Adipocyte (in vitro differentiated cells): Measurements from ENCODE around the gene SUPT3H.
"Not testable (repeated sequence)": the region's sequence is repeated elsewhere in the genome, so short reads cannot be mapped to it uniquely, and the experiment has no call there.

Source experiments
- DNase-seq: peaks from one replicate; pipeline ENCODE4 v3.0.0-alpha.2; 2015; ENCODE audit warnings: low read depth
- H3K27me3 ChIP-seq: replicated peaks from 2 replicates; pipeline ENCODE4 v1.7.0; 2013; ENCODE audit warnings: mild to moderate bottlenecking, low read length, moderate library complexity; ENCODE audit not compliant: control insufficient read depth, insufficient read depth
- H3K36me3 ChIP-seq: 2 replicates; pipeline ENCODE4 v1.7.0; 2013; ENCODE audit warnings: low read length, mild to moderate bottlenecking, moderate library complexity; ENCODE audit not compliant: control insufficient read depth, insufficient read depth, severe bottlenecking
- H3K4me1 ChIP-seq: 2 replicates; pipeline ENCODE4 v1.7.0; 2013; ENCODE audit warnings: mild to moderate bottlenecking, low read length, moderate library complexity; ENCODE audit not compliant: control insufficient read depth, insufficient read depth
- H3K4me3 ChIP-seq: 2 replicates; pipeline ENCODE4 v1.7.0; 2013; ENCODE audit warnings: mild to moderate bottlenecking, low read length, moderate library complexity
- H3K9ac ChIP-seq: 2 replicates; pipeline ENCODE4 v1.7.0; 2013; ENCODE audit warnings: mild to moderate bottlenecking, low read length, moderate library complexity
- H3K9me3 ChIP-seq: 2 replicates; pipeline ENCODE4 v1.7.0; 2013; ENCODE audit warnings: mild to moderate bottlenecking, low read length, moderate library complexity; ENCODE audit not compliant: control insufficient read depth

The SUPT3H gene

DNA sequence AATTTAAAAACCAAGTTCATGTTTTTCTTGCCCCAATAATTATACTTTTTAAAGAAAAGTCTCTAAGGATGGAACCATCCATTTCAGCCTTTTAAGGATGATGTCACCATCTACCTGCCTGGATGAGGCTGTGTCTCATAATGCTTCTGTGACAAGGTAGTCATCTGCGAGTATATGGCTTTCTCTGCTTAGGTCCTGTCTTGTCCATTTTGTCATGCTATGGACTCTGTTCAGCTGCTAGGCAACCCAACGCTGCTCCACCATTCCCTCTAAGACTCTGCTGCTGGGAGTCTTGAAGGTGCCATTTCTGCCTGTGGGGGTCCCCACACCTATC is 509.4 kb downstream of the SUPT3H start:
- Histone ChIP-seq H3K4me3 (no peak overlapping the region), H3K9me3 (peaks cover 12% of the 10 kb centered on the region), H3K9ac (no peak overlapping the region), H3K4me1 (no peaks in the 10 kb centered on the region), H3K27me3 (no peaks in the 10 kb centered on the region), H3K36me3 (no peaks in the 10 kb centered on the region)
- DNase-seq: no peak

DNA sequence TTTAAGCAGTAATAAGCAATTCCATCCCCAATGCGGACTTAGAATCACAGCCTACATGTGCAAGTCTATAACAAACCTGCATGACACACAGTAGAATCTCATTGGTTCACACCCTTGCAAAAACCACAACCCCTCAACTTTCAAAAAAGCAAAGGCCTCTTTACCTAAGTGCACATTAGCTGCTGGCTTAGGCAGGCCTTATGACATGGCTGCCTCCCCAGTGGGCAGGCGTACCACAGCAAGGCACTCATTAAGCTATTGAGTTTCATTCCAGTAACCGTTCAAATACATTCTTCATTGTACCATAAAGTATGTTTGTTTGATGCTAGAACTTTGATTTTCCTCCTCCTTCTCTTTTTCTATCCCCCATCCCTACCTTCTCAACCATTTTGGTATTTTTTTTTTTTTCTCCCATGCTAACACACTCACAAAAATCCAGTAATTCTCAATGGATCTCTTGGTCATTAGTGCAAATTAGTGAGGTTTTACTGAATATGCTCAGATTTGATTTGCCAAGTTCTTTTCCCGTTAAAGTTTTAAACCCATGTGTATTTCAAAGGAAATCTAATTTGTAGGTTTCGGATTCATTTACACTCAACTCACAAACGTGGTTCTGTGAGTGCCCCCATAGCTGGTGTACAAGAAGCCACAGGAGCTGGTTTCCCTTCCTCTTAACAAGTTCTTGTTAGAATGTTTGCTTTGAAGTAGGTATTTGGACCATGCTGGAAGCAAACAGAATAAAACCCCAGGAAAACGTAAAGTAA is 510.0 kb downstream of the SUPT3H start:
- Histone ChIP-seq H3K9me3 (peaks cover 12% of the 10 kb centered on the region), H3K9ac (no peak overlapping the region), H3K27me3 (no peaks in the 10 kb centered on the region), H3K4me3 (no peak overlapping the region), H3K4me1 (no peaks in the 10 kb centered on the region), H3K36me3 (no peaks in the 10 kb centered on the region)
- no peak for DNase-seq

DNA sequence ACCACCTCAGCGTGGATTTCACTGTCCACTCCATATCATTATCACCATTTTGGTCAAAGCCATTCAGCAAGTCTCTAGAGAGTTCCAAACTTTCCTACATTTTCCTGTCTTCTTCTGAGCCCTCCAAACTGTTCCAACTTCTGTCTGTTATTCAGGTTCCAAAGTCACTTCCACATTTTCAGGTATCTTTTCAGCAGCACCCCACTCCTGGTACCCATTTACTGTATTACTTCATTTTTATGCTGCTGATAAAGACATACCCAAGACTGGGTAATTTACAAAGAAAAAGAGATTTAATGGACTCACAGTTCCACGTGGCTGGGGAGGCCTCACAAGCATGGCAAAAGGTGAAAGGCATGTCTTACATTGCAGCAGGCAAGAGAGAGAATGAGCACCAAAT is 512.5 kb downstream of the SUPT3H start:
- not testable (repeated sequence) for H3K27me3 ChIP-seq, DNase-seq, H3K4me3 ChIP-seq, H3K9ac ChIP-seq, H3K4me1 ChIP-seq, H3K36me3 ChIP-seq
- H3K9me3 ChIP-seq: peaks cover 12% of the 10 kb centered on the region

GRCh38 chr6:44859901-44860410 is 517.8 kb downstream of the SUPT3H start:
- Histone ChIP-seq H3K27me3 (no peaks in the 10 kb centered on the region), H3K4me3 (no peak overlapping the region), H3K9ac (no peak overlapping the region), H3K36me3 (no peaks in the 10 kb centered on the region), H3K4me1 (peaks cover 19% of the 10 kb centered on the region), H3K9me3 (peaks cover 2% of the 10 kb centered on the region)
- no peak for DNase-seq

DNA sequence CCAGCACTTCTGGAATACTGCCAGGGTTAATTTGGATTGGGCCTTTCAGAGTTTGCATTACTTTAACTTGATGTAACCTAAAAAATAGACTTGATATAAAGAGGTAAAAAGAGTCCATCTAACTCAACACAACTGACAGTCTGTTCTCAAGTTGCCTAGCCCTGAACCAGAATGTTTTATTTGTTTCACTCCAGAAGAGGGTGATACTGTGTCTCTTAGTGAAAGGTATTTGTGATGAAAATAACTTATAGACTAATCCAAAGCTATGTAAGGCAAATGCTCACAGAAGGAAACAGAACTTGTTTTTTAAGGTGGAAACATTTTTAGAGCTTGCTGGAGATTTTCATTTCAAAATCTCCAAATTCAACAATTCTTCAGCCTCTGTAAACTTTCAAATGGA is 518.7 kb downstream of the SUPT3H start:
- Histone ChIP-seq H3K27me3 (no peaks in the 10 kb centered on the region), H3K4me3 (no peak overlapping the region), H3K9me3 (no peaks in the 10 kb centered on the region), H3K4me1 (peaks cover 22% of the 10 kb centered on the region), H3K9ac (no peak overlapping the region), H3K36me3 (no peaks in the 10 kb centered on the region)
- peak; percentile 42 for DNase-seq

- Histone ChIP-seq H3K4me3 (peak overlapping the region; percentile 35), H3K4me1 (peaks cover 32% of the 10 kb centered on the region), H3K9ac (peak overlapping the region; percentile 26), H3K36me3 (no peaks in the 10 kb centered on the region), H3K27me3 (no peaks in the 10 kb centered on the region), H3K9me3 (no peaks in the 10 kb centered on the region)
- peak; percentile 42 for DNase-seq
Observed at GRCh38 chr6:44856479-44856878, 521.3 kb downstream of the SUPT3H start.

GRCh38 chr6:44855562-44856411 is 521.9 kb downstream of the SUPT3H start:
- H3K4me1 ChIP-seq: peaks cover 39% of the 10 kb centered on the region
- no peaks in the 10 kb centered on the region for H3K9me3 ChIP-seq
- H3K27me3 ChIP-seq: no peaks in the 10 kb centered on the region
- no peaks in the 10 kb centered on the region for H3K36me3 ChIP-seq
- H3K4me3 ChIP-seq: peak overlapping the region; percentile 35
- H3K9ac ChIP-seq: peak overlapping the region; percentile 26
- peak; percentile 43 for DNase-seq

GRCh38 chr6:44854712-44855443 is 522.9 kb downstream of the SUPT3H start:
- no peak overlapping the region for H3K4me3 ChIP-seq
- H3K9ac ChIP-seq: peak overlapping the region; percentile 26
- no peaks in the 10 kb centered on the region for H3K27me3 ChIP-seq
- DNase-seq: no peak
- no peaks in the 10 kb centered on the region for H3K9me3 ChIP-seq
- H3K36me3 ChIP-seq: no peaks in the 10 kb centered on the region
- peaks cover 48% of the 10 kb centered on the region for H3K4me1 ChIP-seq

- peak overlapping the region; percentile 7 for H3K4me3 ChIP-seq
- peak overlapping the region; percentile 57 for H3K9ac ChIP-seq
- no peaks in the 10 kb centered on the region for H3K9me3 ChIP-seq
- peak; percentile 14 for DNase-seq
- H3K36me3 ChIP-seq: no peaks in the 10 kb centered on the region
- no peaks in the 10 kb centered on the region for H3K27me3 ChIP-seq
- peaks cover 45% of the 10 kb centered on the region for H3K4me1 ChIP-seq
Observed at GRCh38 chr6:44851176-44851575, 526.6 kb downstream of the SUPT3H start.

DNA sequence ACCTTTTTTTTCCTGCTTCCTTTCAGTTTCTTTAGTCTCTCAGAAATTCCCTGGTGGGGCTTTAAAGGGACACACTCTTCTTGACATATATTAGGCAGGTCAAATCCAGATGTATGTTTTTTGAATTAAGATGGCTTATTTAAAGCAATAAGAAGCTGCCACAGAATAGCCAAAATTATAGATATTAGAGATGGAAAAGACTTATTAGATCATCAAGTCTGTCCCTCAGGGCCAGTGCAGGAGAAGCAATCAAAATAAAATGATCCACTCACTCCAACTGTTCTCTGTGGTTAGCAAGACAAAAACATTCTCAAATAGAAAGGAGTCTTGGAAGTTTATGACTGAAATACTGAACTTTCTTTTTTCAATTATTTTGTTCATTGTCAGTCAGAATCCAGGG is 527.4 kb downstream of the SUPT3H start:
- peak overlapping the region; percentile 57 for H3K9ac ChIP-seq
- peaks cover 36% of the 10 kb centered on the region for H3K4me1 ChIP-seq
- H3K27me3 ChIP-seq: no peaks in the 10 kb centered on the region
- H3K36me3 ChIP-seq: no peaks in the 10 kb centered on the region
- H3K4me3 ChIP-seq: peak overlapping the region; percentile 2
- DNase-seq: no peak
- no peaks in the 10 kb centered on the region for H3K9me3 ChIP-seq

DNA sequence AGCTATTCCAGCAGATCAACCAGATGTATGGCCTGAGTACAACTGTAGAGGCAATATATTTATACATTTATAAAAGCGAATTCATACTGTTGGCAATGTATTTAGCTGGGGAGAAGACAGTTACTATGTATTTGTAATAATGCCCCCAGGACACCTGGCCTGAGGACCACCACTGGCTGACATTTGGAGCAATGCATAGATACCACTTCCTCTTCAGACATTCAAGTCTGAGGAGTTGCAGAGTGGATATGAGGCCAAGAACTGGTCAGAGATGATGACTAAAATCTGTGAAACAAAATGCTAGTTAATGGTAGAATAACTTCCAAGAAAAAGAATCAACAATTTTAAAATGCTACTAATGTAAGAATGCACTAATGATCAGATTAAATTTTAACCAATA is 527.9 kb downstream of the SUPT3H start:
- Histone ChIP-seq H3K4me1 (peaks cover 31% of the 10 kb centered on the region), H3K4me3 (no peak overlapping the region), H3K9me3 (no peaks in the 10 kb centered on the region), H3K36me3 (no peaks in the 10 kb centered on the region), H3K9ac (peak overlapping the region; percentile 40), H3K27me3 (no peaks in the 10 kb centered on the region)
- DNase-seq: no peak
